ENCODE results near the gene PRC1. TPM values are rescaled to one million over a fixed set of nuclear protein-coding genes. Genes with fewer than 3 reads are reported as not detected.

Gene PRC1
- total RNA-seq (10 to 100 TPM in 1 of 2 donors, 1 to 10 TPM in 1; 5.0 to 31.1 TPM), polyA plus RNA-seq (1 to 10 TPM; 7.5 to 8.2 TPM)
- long read RNA-seq, donor 1, full-length matches to known transcripts: 3 of 12 reads
- long read RNA-seq, donor 1, partial matches to known transcripts: 9 of 12 reads
- long read RNA-seq, donor 1, other reads (novel, unspliced or antisense): 0 of 12 reads
- long read RNA-seq, donor 2, partial matches to known transcripts: 0 of 1 reads
- long read RNA-seq, donor 2, other reads (novel, unspliced or antisense): 0 of 1 reads
- long read RNA-seq, donor 3, partial matches to known transcripts: 6 of 9 reads
- long read RNA-seq, donor 3, other reads (novel, unspliced or antisense): 0 of 9 reads
- long read RNA-seq, donor 4, partial matches to known transcripts: 5 of 5 reads
- long read RNA-seq, donor 4, other reads (novel, unspliced or antisense): 0 of 5 reads
- long read RNA-seq, donor 5, partial matches to known transcripts: 10 of 11 reads
- long read RNA-seq, donor 5, other reads (novel, unspliced or antisense): 0 of 11 reads

DNA sequence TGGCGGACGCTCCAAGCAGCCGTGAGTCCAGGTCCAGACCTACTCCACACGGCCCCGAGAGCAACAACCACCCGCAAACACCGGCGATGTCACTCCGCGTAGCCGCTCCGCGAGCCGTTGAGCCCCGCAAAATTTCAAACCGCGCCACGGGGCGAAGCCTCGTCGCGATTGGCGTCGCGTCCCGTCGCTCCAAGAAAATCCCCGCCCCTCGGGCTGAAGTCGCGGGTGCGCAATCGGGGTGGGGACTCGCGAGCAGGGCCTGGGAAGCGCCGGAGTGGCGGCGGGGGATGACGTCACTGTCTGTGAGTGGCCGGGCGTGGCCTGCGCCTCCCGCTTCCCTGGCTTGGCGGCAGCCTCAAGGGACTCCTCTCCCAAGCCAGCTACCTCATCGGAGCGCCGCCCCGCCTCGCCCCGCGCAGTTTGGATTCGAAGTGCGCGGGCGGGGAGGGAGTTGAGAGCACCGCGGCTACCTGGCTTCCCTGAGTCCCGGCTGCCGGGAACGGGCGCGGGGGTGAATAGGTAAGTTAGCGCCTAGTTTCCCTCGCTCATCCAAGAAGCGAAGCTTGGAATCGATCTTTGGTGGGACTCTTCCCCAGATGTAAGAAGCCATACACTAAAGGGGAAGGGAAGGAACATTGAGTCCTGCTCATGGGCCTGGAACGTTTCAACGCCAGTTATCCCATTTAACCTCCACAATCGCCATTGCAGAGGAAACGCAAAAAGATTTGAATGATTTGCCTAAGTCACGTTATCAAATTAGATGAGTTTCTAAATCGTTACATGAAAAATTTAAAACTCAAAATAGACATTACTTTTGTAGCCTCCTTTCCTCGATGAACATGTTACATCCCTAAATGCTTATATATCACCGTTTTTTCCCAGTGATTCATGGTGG, at the start of gene PRC1:
Gene PRC1, minus strand, starts transcription at position 119 of the 895 bp plus-strand sequence. Its CDS starts 118 bp downstream, at position 1.
- WGBS, 2 donors: 0 to 1% methylated on average over 74 to 75 of the region's 75 CpGs
- H3K9me3 ChIP-seq (ENCODE audit: control insufficient read depth in 4 of 4, insufficient read depth in 3 of 4, low read length in 3 of 4): no peaks in the 10 kb centered on the region
- H3K36me3 ChIP-seq (ENCODE audit: control insufficient read depth in 4 of 4, insufficient read depth in 4 of 4, low read length in 4 of 4): peaks cover 8 to 17% (median 12%) of the 10 kb centered on the region in 4 donors
- DNase-seq: peak; percentile 98 to 99 (median 99)
- H3K27ac ChIP-seq (ENCODE audit: low read depth in 1 of 2, low read length in 1 of 2): peak within 1 kb of the TSS; percentile 77 to 84
- H3K4me1 ChIP-seq (ENCODE audit: control insufficient read depth in 5 of 5, insufficient read depth in 5 of 5, low read length in 5 of 5): peaks cover 0 to 11% (median 4%) of the 10 kb centered on the region in 5 donors
- no peak for TF ChIP-seq CTCF (IDR thresholded peaks at IDR 0.05; ENCODE audit: control extremely low read depth, extremely low read depth)
- no peaks in the 10 kb centered on the region for H3K27me3 ChIP-seq (ENCODE audit: control insufficient read depth in 3 of 3, insufficient read depth in 3 of 3, low read length in 2 of 3)
- H3K9ac ChIP-seq (ENCODE audit: insufficient read depth in 1 of 2, low read length in 2 of 2): peak within 1 kb of the TSS; percentile 97 to 99
- ATAC-seq (ENCODE audit: insufficient read depth, low FRiP score): peak; percentile 98
- peak within 1 kb of the TSS; percentile 92 for H3K4me3 ChIP-seq

GRCh38 chr15:91043202-91043874, 49.0 kb upstream of the PRC1 start:
- ATAC-seq (ENCODE audit: insufficient read depth, low FRiP score): no peak

More at GRCh38 chr15:91043202-91043874, 49.0 kb upstream of the PRC1 start:
- no peak for TF ChIP-seq CTCF (IDR thresholded peaks at IDR 0.05; ENCODE audit: control extremely low read depth, extremely low read depth)
- Histone ChIP-seq H3K9me3 (ENCODE audit: control insufficient read depth in 4 of 4, insufficient read depth in 3 of 4, low read length in 3 of 4) (no peaks in the 10 kb centered on the region), H3K27me3 (ENCODE audit: control insufficient read depth in 3 of 3, insufficient read depth in 3 of 3, low read length in 2 of 3) (peaks cover 0 to 3% (median 0%) of the 10 kb centered on the region in 3 donors), H3K27ac (ENCODE audit: low read depth in 1 of 2, low read length in 1 of 2) (no peak overlapping the region), H3K4me1 (ENCODE audit: control insufficient read depth in 5 of 5, insufficient read depth in 5 of 5, low read length in 5 of 5) (peaks cover 0 to 2% (median 0%) of the 10 kb centered on the region in 5 donors), H3K36me3 (ENCODE audit: control insufficient read depth in 4 of 4, insufficient read depth in 4 of 4, low read length in 4 of 4) (no peaks in the 10 kb centered on the region), H3K4me3 (no peak overlapping the region), H3K9ac (ENCODE audit: insufficient read depth in 1 of 2, low read length in 2 of 2) (no peak overlapping the region)
- WGBS, 2 donors: 84 to 86% methylated on average over 11 of the region's 11 CpGs
- DNase-seq: no peak
